H9 (cell line): ENCODE results near the gene COA1. TPM values are rescaled to one million over a fixed set of nuclear protein-coding genes. Genes with fewer than 3 reads are reported as not detected.
A peak's percentile ranks its signal among the peaks of the same experiment; 100 is the strongest.

Source experiments
- DNase-seq: peaks from one replicate; pipeline ENCODE4 v3.0.0-alpha.2; 2017
- H2AFZ ChIP-seq: one replicate; pipeline ENCODE4 v1.6.1; 2013; ENCODE audit warnings: mild to moderate bottlenecking, low read length, control low read depth, moderate library complexity
- H2AK5ac ChIP-seq: 2 replicates; pipeline ENCODE4 v1.6.1; 2013; ENCODE audit warnings: low read length, control low read depth, mixed read lengths; ENCODE audit not compliant: insufficient read length
- H2BK120ac ChIP-seq: one replicate; pipeline ENCODE4 v1.6.1; 2013; ENCODE audit warnings: low read depth, mild to moderate bottlenecking, low read length, control low read depth, inconsistent platforms; ENCODE audit not compliant: poor library complexity, severe bottlenecking
- H2BK12ac ChIP-seq: 2 replicates; pipeline ENCODE4 v1.6.1; 2013; ENCODE audit warnings: low read length, control low read depth, mixed read lengths, low read depth; ENCODE audit not compliant: insufficient read length
- H2BK15ac ChIP-seq: 2 replicates; pipeline ENCODE4 v1.6.1; 2013; ENCODE audit warnings: low read depth, low read length, control low read depth
- H2BK20ac ChIP-seq: one replicate; pipeline ENCODE4 v1.6.1; 2013; ENCODE audit warnings: low read depth, mild to moderate bottlenecking, low read length, control low read depth, inconsistent platforms; ENCODE audit not compliant: poor library complexity, severe bottlenecking
- H2BK5ac ChIP-seq: 2 replicates; pipeline ENCODE4 v1.6.1; 2013; ENCODE audit warnings: low read length, control low read depth, mixed read lengths; ENCODE audit not compliant: insufficient read length
- H3K14ac ChIP-seq: 2 replicates; pipeline ENCODE4 v1.6.1; 2013; ENCODE audit warnings: low read length, control low read depth; ENCODE audit not compliant: insufficient read depth
- H3K18ac ChIP-seq: 2 replicates; pipeline ENCODE4 v1.6.1; 2013; ENCODE audit warnings: low read depth, mild to moderate bottlenecking, mixed read lengths, low read length, control low read depth; ENCODE audit not compliant: insufficient read length
- H3K23ac ChIP-seq: 2 replicates; pipeline ENCODE4 v1.6.1; 2013; ENCODE audit warnings: low read length, control low read depth, mixed read lengths, low read depth; ENCODE audit not compliant: insufficient read length
- H3K23me2 ChIP-seq: 2 replicates; pipeline ENCODE4 v1.6.1; 2013; ENCODE audit warnings: low read depth, mild to moderate bottlenecking, mixed read lengths, low read length, control low read depth; ENCODE audit not compliant: insufficient read length, poor library complexity, severe bottlenecking
- H3K27ac ChIP-seq: 2 replicates; pipeline ENCODE4 v1.5.1; 2013; ENCODE audit warnings: low read length, control low read depth, mixed read lengths, low read depth; ENCODE audit not compliant: insufficient read length
- H3K27me3 ChIP-seq: 2 replicates; pipeline ENCODE4 v1.6.1; 2013; ENCODE audit warnings: low read length, control low read depth, inconsistent platforms; ENCODE audit not compliant: insufficient read depth
- H3K4ac ChIP-seq: 2 replicates; pipeline ENCODE4 v1.6.1; 2013; ENCODE audit warnings: low read depth, mild to moderate bottlenecking, control low read depth, inconsistent platforms, low read length, moderate library complexity
- H3K4me1 ChIP-seq: 2 replicates; pipeline ENCODE4 v1.6.1; 2013; ENCODE audit warnings: low read length, control low read depth, inconsistent platforms; ENCODE audit not compliant: insufficient read depth
- H3K4me2 ChIP-seq: 2 replicates; pipeline ENCODE4 v1.6.1; 2013; ENCODE audit warnings: low read length, control low read depth, mixed read lengths; ENCODE audit not compliant: insufficient read length, insufficient read depth
- H3K56ac ChIP-seq: 2 replicates; pipeline ENCODE4 v1.6.1; 2013; ENCODE audit warnings: low read depth, mild to moderate bottlenecking, mixed read lengths, low read length, control low read depth; ENCODE audit not compliant: insufficient read length
- H3K79me1 ChIP-seq: 2 replicates; pipeline ENCODE4 v1.6.1; 2013; ENCODE audit warnings: low read depth, mild to moderate bottlenecking, moderate library complexity, low read length, control low read depth, inconsistent platforms; ENCODE audit not compliant: insufficient read depth, poor library complexity, severe bottlenecking
- H3K79me2 ChIP-seq: 2 replicates; pipeline ENCODE4 v1.6.1; 2013; ENCODE audit warnings: low read length, control low read depth, inconsistent platforms; ENCODE audit not compliant: insufficient read depth
- H3K9ac ChIP-seq: 2 replicates; pipeline ENCODE4 v1.6.1; 2013; ENCODE audit warnings: low read length, control low read depth, mixed read lengths; ENCODE audit not compliant: insufficient read length; ENCODE audit errors: extremely low read depth
- H3K9me3 ChIP-seq: one replicate; pipeline ENCODE4 v1.6.1; 2013; ENCODE audit warnings: low read depth, low read length, inconsistent platforms; ENCODE audit not compliant: control insufficient read depth
- H3T11ph ChIP-seq: one replicate; pipeline ENCODE4 v1.6.1; 2013; ENCODE audit warnings: mild to moderate bottlenecking, low read length, control low read depth, inconsistent platforms
- H4K20me1 ChIP-seq: one replicate; pipeline ENCODE4 v1.6.1; 2013; ENCODE audit not compliant: control insufficient read depth, insufficient read length, insufficient read depth
- H4K5ac ChIP-seq: 2 replicates; pipeline ENCODE4 v1.6.1; 2013; ENCODE audit warnings: low read depth, mild to moderate bottlenecking, mixed read lengths, low read length, control low read depth; ENCODE audit not compliant: insufficient read length
- H4K8ac ChIP-seq: replicated peaks from 2 replicates; pipeline ENCODE4 v1.6.1; 2013; ENCODE audit warnings: low read length, control low read depth, mixed read lengths, low read depth; ENCODE audit not compliant: insufficient read length
- H4K91ac ChIP-seq: 2 replicates; pipeline ENCODE4 v1.6.1; 2013; ENCODE audit warnings: low read depth, mild to moderate bottlenecking, moderate library complexity, mixed read lengths, low read length, control low read depth; ENCODE audit not compliant: insufficient read length
- H3K27ac Mint-ChIP-seq, 3 experiments: 2 replicates in 2 of 3; 3 replicates in 1 of 3; pipeline ENCODE4 v1.8.0; 2020 to 2021; ENCODE audit warnings: mixed read lengths in 3 of 3, mild to moderate bottlenecking in 1 of 3, moderate library complexity in 1 of 3
- H3K27me3 Mint-ChIP-seq: 2 replicates; pipeline ENCODE4 v1.8.0; 2021; ENCODE audit warnings: low read depth, mild to moderate bottlenecking, moderate library complexity, mixed read lengths
- H3K36me3 Mint-ChIP-seq, 3 experiments: 2 replicates in 2 of 3; 3 replicates in 1 of 3; pipeline ENCODE4 v1.8.0; 2020 to 2021; ENCODE audit warnings: low read depth in 3 of 3, mixed read lengths in 3 of 3; ENCODE audit not compliant: insufficient read depth in 1 of 3
- H3K4me1 Mint-ChIP-seq, 2 experiments: 2 replicates each; pipeline ENCODE4 v1.8.0; 2020; ENCODE audit warnings: mixed read lengths in 2 of 2
- H3K4me3 Mint-ChIP-seq, 2 experiments: 2 replicates in 1 of 2; 3 replicates in 1 of 2; pipeline ENCODE4 v1.8.0; 2020 to 2021; ENCODE audit warnings: mild to moderate bottlenecking in 2 of 2, mixed read lengths in 2 of 2, moderate library complexity in 1 of 2
- H3K9me3 Mint-ChIP-seq, 2 experiments: 2 replicates in 1 of 2; 3 replicates in 1 of 2; pipeline ENCODE4 v1.8.0; 2020; ENCODE audit warnings: mild to moderate bottlenecking in 2 of 2, mixed read lengths in 2 of 2, moderate library complexity in 1 of 2
- CTCF ChIP-seq: fragments of 200-600 bp; sonication (generic); conservative IDR thresholded peaks from 3 replicates; pipeline ENCODE4 v1.8.0; 2021; ENCODE audit warnings: antibody characterized with exemption, mild to moderate bottlenecking
- WGBS: extraction: QIAGEN DNeasy Blood & Tissue Kit; methylation state at CpG from one replicate; pipeline ENCODE4 v1.1.7; 2013; ENCODE audit warnings: missing lambda C conversion rate, low lambda C conversion rate, mixed read lengths; ENCODE audit not compliant: insufficient read length; ENCODE audit errors: extremely low coverage; 5-methylcytosine and 5-hydroxymethylcytosine counted together
- total RNA-seq: library from RNA; stranded (reverse); gene quantifications from 2 replicates; pipeline ENCODE4 v1.2.1, GENCODE V29; 2021

The COA1 gene
- total RNA-seq, 1 experiment from 2014 or later: 138 TPM

GRCh38 chr7:43679210-43680068 lies 49.9 kb downstream of the COA1 start:
- peaks cover 13% of the 10 kb centered on the region for H3K79me2 ChIP-seq
- H2BK20ac ChIP-seq: no peak overlapping the region
- no peak overlapping the region for H3T11ph ChIP-seq
- no peak overlapping the region for H3K4me2 ChIP-seq
- Mint-ChIP-seq H3K36me3 (peaks cover 14 to 25% (median 20%) of the 10 kb centered on the region in 3 experiments), H3K27ac (peak overlapping the region in 1 of 3 experiments; percentile 2; a peak in 1 of 7 replicates), H3K9me3 (peaks cover 9 to 23% of the 10 kb centered on the region in 2 experiments), H3K4me3 (no peak overlapping the region), H3K27me3 (no peaks in the 10 kb centered on the region), H3K4me1 (no peaks in the 10 kb centered on the region)
- no peak overlapping the region for H2BK15ac ChIP-seq
- no peaks in the 10 kb centered on the region for H3K9me3 ChIP-seq
- H3K14ac ChIP-seq: no peak overlapping the region
- no peak overlapping the region for H2BK120ac ChIP-seq
- H3K4ac ChIP-seq: no peak overlapping the region
- H2AK5ac ChIP-seq: no peak overlapping the region
- H3K27me3 ChIP-seq: no peaks in the 10 kb centered on the region
- no peak for TF ChIP-seq CTCF
- no peak overlapping the region for H3K56ac ChIP-seq
- H2BK12ac ChIP-seq: no peak overlapping the region
- no peaks in the 10 kb centered on the region for H3K4me1 ChIP-seq
- H4K8ac ChIP-seq: no peak overlapping the region
- H4K5ac ChIP-seq: no peak overlapping the region
- no peak overlapping the region for H3K27ac ChIP-seq
- DNase-seq: no peak
- WGBS: no CpG with 5 or more reads among the region's 4 CpGs
- no peaks in the 10 kb centered on the region for H3K23me2 ChIP-seq
- no peak overlapping the region for H3K18ac ChIP-seq
- H4K91ac ChIP-seq: no peak overlapping the region
- H3K9ac ChIP-seq: no peak overlapping the region
- no peak overlapping the region for H3K23ac ChIP-seq
- no peak overlapping the region for H2AFZ ChIP-seq
- peaks cover 19% of the 10 kb centered on the region for H3K79me1 ChIP-seq
- H2BK5ac ChIP-seq: no peak overlapping the region
- H4K20me1 ChIP-seq: no peaks in the 10 kb centered on the region
